ENCODE measurements around the gene MPZL1. TPM values are rescaled to one million over a fixed set of nuclear protein-coding genes. Genes with fewer than 3 reads are reported as not detected.

The MPZL1 gene
- total RNA-seq, 4 donors from 2014 or later = 44.5 to 72.6 (median 53.7) TPM

DNA sequence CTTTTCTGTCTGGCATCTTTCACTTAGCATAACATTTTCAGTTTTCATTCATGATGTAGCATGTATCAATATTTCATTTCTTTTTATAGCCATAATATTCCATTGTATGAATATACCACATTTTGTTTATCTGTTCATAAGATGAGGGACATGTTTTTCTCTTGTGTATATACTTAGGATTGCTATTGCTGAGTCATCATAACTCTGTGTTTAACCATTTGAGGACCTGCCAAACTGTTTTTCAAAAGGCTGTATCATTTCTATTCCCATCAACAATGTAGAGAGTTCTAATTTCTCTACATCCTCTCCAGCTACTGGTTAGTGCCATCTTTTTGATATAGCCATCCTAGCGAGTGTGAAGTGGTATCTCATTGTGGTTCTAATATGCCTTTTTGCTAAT lies 26.2 kb downstream of the MPZL1 start:
- TF ChIP-seq, protein P1, sequence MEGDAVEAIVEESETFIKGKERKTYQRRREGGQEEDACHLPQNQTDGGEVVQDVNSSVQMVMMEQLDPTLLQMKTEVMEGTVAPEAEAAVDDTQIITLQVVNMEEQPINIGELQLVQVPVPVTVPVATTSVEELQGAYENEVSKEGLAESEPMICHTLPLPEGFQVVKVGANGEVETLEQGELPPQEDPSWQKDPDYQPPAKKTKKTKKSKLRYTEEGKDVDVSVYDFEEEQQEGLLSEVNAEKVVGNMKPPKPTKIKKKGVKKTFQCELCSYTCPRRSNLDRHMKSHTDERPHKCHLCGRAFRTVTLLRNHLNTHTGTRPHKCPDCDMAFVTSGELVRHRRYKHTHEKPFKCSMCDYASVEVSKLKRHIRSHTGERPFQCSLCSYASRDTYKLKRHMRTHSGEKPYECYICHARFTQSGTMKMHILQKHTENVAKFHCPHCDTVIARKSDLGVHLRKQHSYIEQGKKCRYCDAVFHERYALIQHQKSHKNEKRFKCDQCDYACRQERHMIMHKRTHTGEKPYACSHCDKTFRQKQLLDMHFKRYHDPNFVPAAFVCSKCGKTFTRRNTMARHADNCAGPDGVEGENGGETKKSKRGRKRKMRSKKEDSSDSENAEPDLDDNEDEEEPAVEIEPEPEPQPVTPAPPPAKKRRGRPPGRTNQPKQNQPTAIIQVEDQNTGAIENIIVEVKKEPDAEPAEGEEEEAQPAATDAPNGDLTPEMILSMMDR (IDR thresholded peaks at IDR 0.05; ENCODE audit: low read depth) = no peak

DNA sequence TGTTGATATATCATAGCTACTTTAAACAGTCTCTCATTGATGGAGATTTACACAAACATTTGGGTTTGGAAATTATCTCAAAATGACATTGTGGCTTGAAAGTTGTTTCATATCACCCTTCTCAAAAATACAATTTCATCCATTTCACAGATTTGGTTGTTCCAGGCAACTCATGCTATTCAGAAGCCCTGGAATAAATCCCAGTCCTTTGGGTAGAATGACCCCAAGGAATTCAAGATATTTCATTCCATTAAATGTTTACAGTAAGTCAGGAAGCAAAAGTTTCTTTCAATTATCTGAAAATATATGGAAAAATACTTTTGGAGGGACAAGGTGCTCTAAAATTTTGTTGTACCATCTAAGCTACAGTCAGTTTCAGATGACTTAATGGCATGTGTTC lies 27.1 kb downstream of the MPZL1 start:
- TF ChIP-seq, protein P1 (IDR thresholded peaks at IDR 0.05; ENCODE audit: low read depth) = no peak

DNA sequence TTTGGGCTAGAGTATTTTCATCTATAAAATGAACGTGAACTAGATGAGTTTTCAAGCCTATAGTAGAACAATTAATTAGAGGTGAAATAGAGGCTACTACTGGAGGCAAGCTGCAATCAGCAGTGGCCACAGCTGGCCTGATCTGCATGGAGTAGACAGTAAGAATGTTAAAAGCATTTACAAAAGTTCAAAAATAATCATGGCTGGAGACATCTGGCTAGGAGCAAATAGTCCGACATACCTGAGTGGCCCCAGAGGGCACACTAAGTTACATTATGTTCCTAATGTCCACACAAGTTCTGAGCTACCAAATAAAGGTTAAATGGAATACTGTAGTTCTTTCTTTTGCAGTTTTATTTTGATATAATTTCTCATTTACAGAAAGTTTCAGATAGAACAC lies 28.0 kb downstream of the MPZL1 start:
- TF ChIP-seq, protein P1 (IDR thresholded peaks at IDR 0.05; ENCODE audit: low read depth) = no peak

DNA sequence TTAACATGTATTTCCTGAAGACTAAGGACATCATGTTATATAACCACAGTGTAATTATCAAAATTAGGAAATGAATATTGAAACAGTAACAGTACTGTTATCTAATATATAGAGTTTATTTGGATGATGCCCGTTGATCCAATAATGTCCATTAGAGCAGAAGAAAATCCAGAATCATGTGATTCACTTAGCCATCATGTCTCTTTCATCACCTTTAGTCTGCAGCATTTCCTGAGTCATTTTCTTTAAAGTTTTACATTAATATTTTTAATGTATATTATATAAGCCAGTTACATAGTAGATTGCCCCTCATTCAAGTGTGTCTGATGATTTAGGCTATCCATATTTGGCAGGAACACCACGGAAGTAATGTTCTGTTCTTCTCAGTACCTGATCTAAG lies 28.9 kb downstream of the MPZL1 start:
- TF ChIP-seq, protein P1 (IDR thresholded peaks at IDR 0.05; ENCODE audit: low read depth) = no peak

DNA sequence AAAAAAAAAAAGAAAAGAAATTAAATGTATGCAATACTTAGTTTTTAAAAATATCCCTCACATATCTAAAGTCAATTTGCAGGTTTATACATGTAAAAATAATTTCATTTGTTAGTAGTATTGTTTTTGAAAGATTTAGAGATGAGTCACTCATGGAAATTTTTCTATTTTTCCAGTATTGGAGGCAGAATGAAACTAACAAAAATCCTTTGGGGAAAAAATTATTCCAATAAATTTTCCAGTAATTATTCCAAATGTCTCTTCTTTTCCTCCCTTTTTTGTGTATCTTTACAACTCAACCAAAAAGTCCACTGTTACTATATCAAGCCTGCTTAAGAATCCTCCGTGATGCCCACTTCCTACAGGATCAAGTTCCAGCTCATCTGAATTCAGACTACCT lies 29.9 kb downstream of the MPZL1 start:
- TF ChIP-seq, protein P1 (IDR thresholded peaks at IDR 0.05; ENCODE audit: low read depth) = no peak

DNA sequence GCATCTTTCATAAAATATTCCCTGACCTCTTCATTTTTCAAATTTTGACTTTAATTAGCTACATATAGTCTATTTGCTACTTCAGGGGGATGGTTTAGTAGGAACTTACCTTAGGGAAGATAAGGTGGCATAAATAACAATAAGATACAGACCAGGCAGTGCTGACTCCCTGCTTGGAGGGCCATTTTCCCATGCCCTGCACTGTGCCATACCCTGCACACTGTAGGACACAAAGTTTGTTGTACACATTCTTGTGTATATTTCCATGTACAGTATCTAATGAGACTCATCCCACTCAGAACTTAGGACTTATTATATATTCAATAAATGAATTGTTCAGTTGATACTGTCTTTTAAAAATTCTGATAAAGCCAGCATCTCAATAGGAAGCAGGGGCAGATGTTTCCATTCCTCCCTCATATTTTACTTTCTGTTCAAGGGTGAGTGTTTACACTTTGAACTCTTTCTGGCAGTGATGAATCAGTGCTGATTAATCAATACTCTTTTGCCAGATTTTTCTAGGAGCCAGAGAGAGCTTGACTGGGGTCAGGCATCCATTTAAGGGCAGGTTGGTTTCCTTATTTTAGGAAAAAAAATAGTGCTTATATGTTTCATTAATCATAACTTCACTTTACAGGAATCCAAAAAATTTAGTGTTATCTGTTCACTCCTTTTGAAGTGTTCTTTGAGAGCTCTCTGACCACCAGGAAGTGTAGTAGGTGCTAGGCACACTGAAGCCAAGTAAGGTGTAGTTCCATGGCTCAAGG lies 30.6 kb downstream of the MPZL1 start:
- TF ChIP-seq, protein P1 (IDR thresholded peaks at IDR 0.05; ENCODE audit: low read depth) = no peak

GRCh38 chr1:167755654-167756053 lies 33.9 kb downstream of the MPZL1 start:
- TF ChIP-seq, protein P1 (IDR thresholded peaks at IDR 0.05; ENCODE audit: low read depth) = no peak

Data from subcutaneous adipose tissue (tissue), 4 donors.